H1 (cell line): Measurements from ENCODE around the gene C16orf89. TPM values are rescaled to one million over a fixed set of nuclear protein-coding genes. Genes with fewer than 3 reads are reported as not detected.

ENCODE experiments used
- CTCF ChIA-PET: fragments of 300-600 bp; sonication (Branson Sonifier 250); formaldehyde crosslinking; loops from one replicate; lab custom pipeline; 2021; ENCODE audit not compliant: partially characterized antibody; lab: Charles Lee
- POLR2A ChIA-PET: fragments of 300-600 bp; sonication (Branson Sonifier 250); formaldehyde crosslinking; loops from one replicate; lab custom pipeline; 2021; ENCODE audit warnings: inconsistent platforms; ENCODE audit not compliant: partially characterized antibody; lab: Charles Lee
- DNase-seq, 2 experiments: peaks; one replicate each; pipeline versions ENCODE4 v3.0.0 to v3.0.0-alpha.2; 2010 to 2022; ENCODE audit warnings: low spot score in 2 of 2, low read depth in 1 of 2, mixed read lengths in 1 of 2
- FAIRE-seq: peaks from 2 replicates; lab custom pipeline; 2011; peaks lifted over from hg19 to GRCh38; lab: Jason Lieb, UNC
- H2AFZ ChIP-seq: 2 replicates; pipeline ENCODE4 v1.8.1; 2012; ENCODE audit warnings: low read length, inconsistent platforms
- H2AK5ac ChIP-seq: 2 replicates; pipeline ENCODE4 v1.6.1; 2013; ENCODE audit warnings: low read depth, low read length
- H2BK120ac ChIP-seq: replicated peaks from 2 replicates; pipeline ENCODE3; 2013; ENCODE audit warnings: low read depth, low read length, inconsistent platforms
- H2BK12ac ChIP-seq: 2 replicates; pipeline ENCODE4 v1.6.1; 2013; ENCODE audit warnings: low read depth, low read length
- H2BK15ac ChIP-seq: 2 replicates; pipeline ENCODE4 v1.6.1; 2013; ENCODE audit warnings: low read length
- H2BK20ac ChIP-seq: 2 replicates; pipeline ENCODE4 v1.6.1; 2013; ENCODE audit warnings: low read length
- H2BK5ac ChIP-seq: 2 replicates; pipeline ENCODE4 v1.6.1; 2013; ENCODE audit warnings: low read depth, low read length
- H3K14ac ChIP-seq: 2 replicates; pipeline ENCODE4 v1.6.1; 2013; ENCODE audit warnings: inconsistent platforms; ENCODE audit not compliant: insufficient read length
- H3K18ac ChIP-seq: 2 replicates; pipeline ENCODE4 v1.6.1; 2013; ENCODE audit warnings: low read length; ENCODE audit errors: extremely low read depth
- H3K23ac ChIP-seq: 2 replicates; pipeline ENCODE4 v1.6.1; 2013; ENCODE audit warnings: inconsistent platforms; ENCODE audit not compliant: insufficient read length
- H3K23me2 ChIP-seq: 2 replicates; pipeline ENCODE4 v1.6.1; 2013; ENCODE audit warnings: low read depth, low read length
- H3K27ac ChIP-seq: 2 replicates; pipeline ENCODE4 v1.6.1; 2011; ENCODE audit warnings: low read depth, low read length, inconsistent platforms
- H3K27me3 ChIP-seq, 4 experiments: replicated peaks in 1 of 4; 1 replicate in 1 of 4; 2 replicates in 3 of 4; pipeline versions ENCODE4 v1.6.1 to v1.8.1; 2011 to 2013; ENCODE audit warnings: low read length in 3 of 4, mild to moderate bottlenecking in 3 of 4, inconsistent platforms in 2 of 4, mixed read lengths in 2 of 4, moderate library complexity in 1 of 4; ENCODE audit not compliant: control insufficient read depth in 3 of 4, insufficient read depth in 3 of 4; ENCODE audit errors: extremely low read depth in 1 of 4
- H3K36me3 ChIP-seq, 4 experiments: 2 replicates each; pipeline versions ENCODE4 v1.6.1 to v1.8.1; 2011 to 2013; ENCODE audit warnings: mild to moderate bottlenecking in 4 of 4, low read length in 3 of 4, moderate library complexity in 2 of 4, control low read depth in 1 of 4, inconsistent platforms in 1 of 4; ENCODE audit not compliant: insufficient read depth in 4 of 4, control insufficient read depth in 2 of 4
- H3K4ac ChIP-seq: replicated peaks from 2 replicates; pipeline ENCODE3; 2013; ENCODE audit warnings: low read length, low read depth, mixed read lengths, inconsistent platforms; ENCODE audit not compliant: insufficient read length
- H3K4me1 ChIP-seq, 4 experiments: replicated peaks in 1 of 4; 1 replicate in 1 of 4; 2 replicates in 3 of 4; pipeline versions ENCODE4 v1.6.1 to v1.8.1; 2011 to 2013; ENCODE audit warnings: low read length in 3 of 4, inconsistent platforms in 2 of 4, mixed read lengths in 1 of 4; ENCODE audit not compliant: insufficient read depth in 4 of 4, control insufficient read depth in 3 of 4
- H3K4me2 ChIP-seq, 2 experiments: 2 replicates each; pipeline versions ENCODE4 v1.6.1 to v1.8.1; 2011 to 2013; ENCODE audit warnings: low read depth in 2 of 2, low read length in 2 of 2, control low read depth in 1 of 2, inconsistent platforms in 1 of 2, mild to moderate bottlenecking in 1 of 2; ENCODE audit not compliant: insufficient read depth in 1 of 2
- H3K4me3 ChIP-seq, 4 experiments: fragments of 200-600, 300-600 bp in 1 of 4; sonication (generic), shearing (Covaris generic), sonication (Bioruptor Twin) in 1 of 4; 2 replicates each; pipeline versions ENCODE4 v1.5.1 to v1.8.1; 2011 to 2016; ENCODE audit warnings: low read length in 4 of 4, low read depth in 3 of 4, control low read depth in 2 of 4, inconsistent platforms in 2 of 4, mild to moderate bottlenecking in 2 of 4, mixed read lengths in 1 of 4, moderate library complexity in 1 of 4; ENCODE audit not compliant: insufficient read depth in 2 of 4; ENCODE audit errors: extremely low read depth in 1 of 4
- H3K56ac ChIP-seq: replicated peaks from 2 replicates; pipeline ENCODE3; 2013; ENCODE audit warnings: low read depth, mild to moderate bottlenecking, mixed read lengths, low read length, inconsistent platforms; ENCODE audit not compliant: insufficient read length
- H3K79me1 ChIP-seq: 2 replicates; pipeline ENCODE4 v1.6.1; 2013; ENCODE audit warnings: low read depth, low read length, control low read depth
- H3K79me2 ChIP-seq, 2 experiments: 2 replicates each; pipeline versions ENCODE4 v1.6.1 to v1.8.1; 2012 to 2013; ENCODE audit warnings: low read length in 2 of 2, mild to moderate bottlenecking in 2 of 2, inconsistent platforms in 1 of 2; ENCODE audit not compliant: insufficient read depth in 2 of 2, control insufficient read depth in 1 of 2
- H3K9ac ChIP-seq, 4 experiments: replicated peaks in 1 of 4; 1 replicate in 1 of 4; 2 replicates in 3 of 4; pipeline versions ENCODE4 v1.6.1 to v1.8.1; 2011 to 2013; ENCODE audit warnings: low read depth in 3 of 4, low read length in 3 of 4, control low read depth in 2 of 4, mild to moderate bottlenecking in 2 of 4, moderate library complexity in 2 of 4, inconsistent platforms in 1 of 4; ENCODE audit errors: extremely low read depth in 1 of 4
- H3K9me3 ChIP-seq, 2 experiments: 2 replicates each; pipeline versions ENCODE4 v1.6.1 to v1.8.1; 2012 to 2013; ENCODE audit warnings: mild to moderate bottlenecking in 2 of 2, moderate library complexity in 2 of 2, control low read depth in 1 of 2, inconsistent platforms in 1 of 2, low read depth in 1 of 2, low read length in 1 of 2, mixed read lengths in 1 of 2; ENCODE audit not compliant: insufficient read depth in 2 of 2
- H4K20me1 ChIP-seq, 2 experiments: replicated peaks in 1 of 2; 2 replicates each; pipeline versions ENCODE3 to v1.8.1; 2011 to 2013; ENCODE audit warnings: inconsistent platforms in 2 of 2, low read length in 2 of 2, mild to moderate bottlenecking in 1 of 2; ENCODE audit not compliant: insufficient read depth in 2 of 2, control insufficient read depth in 1 of 2
- H4K5ac ChIP-seq: 2 replicates; pipeline ENCODE4 v1.6.1; 2013; ENCODE audit warnings: low read length, low read depth, mixed read lengths, inconsistent platforms; ENCODE audit not compliant: insufficient read length
- H4K8ac ChIP-seq: 2 replicates; pipeline ENCODE4 v1.8.0; 2013; ENCODE audit warnings: mild to moderate bottlenecking, moderate library complexity, low read length, inconsistent platforms; ENCODE audit not compliant: insufficient read depth; ENCODE audit errors: extremely low read depth
- H4K91ac ChIP-seq: replicated peaks from 2 replicates; pipeline ENCODE3; 2013; ENCODE audit warnings: low read length, mixed read lengths, inconsistent platforms; ENCODE audit not compliant: insufficient read length
- BACH1 ChIP-seq: IDR thresholded peaks from 2 replicates; pipeline ENCODE4 v1.6.1; 2012; ENCODE audit warnings: low read length, improper control_type of control experiment
- BRCA1 ChIP-seq: IDR thresholded peaks from 2 replicates; pipeline ENCODE4 v1.6.1; 2012; ENCODE audit warnings: low read depth, low read length, improper control_type of control experiment
- CBX5 ChIP-seq: fragments of 300-800, 300-1000 bp; sonication (generic); IDR thresholded peaks from 2 replicates; pipeline ENCODE4 v1.7.1; 2016; ENCODE audit warnings: antibody characterized with exemption, low read length, low read depth
- CEBPB ChIP-seq: IDR thresholded peaks from 2 replicates; pipeline ENCODE4 v1.6.1; 2012; ENCODE audit warnings: low read depth, low read length
- GABPA ChIP-seq: IDR thresholded peaks from 2 replicates; pipeline ENCODE4 v1.6.1; 2011; ENCODE audit warnings: mild to moderate bottlenecking, low read length, moderate library complexity, borderline replicate concordance; ENCODE audit not compliant: insufficient read depth
- RBBP5 ChIP-seq: IDR thresholded peaks from 2 replicates; pipeline ENCODE4 v1.7.1; 2012; ENCODE audit warnings: low read depth, mild to moderate bottlenecking, inconsistent platforms, low read length, moderate library complexity, borderline replicate concordance
- RFX5 ChIP-seq: IDR thresholded peaks from 2 replicates; pipeline ENCODE4 v1.6.1; 2011; ENCODE audit warnings: low read depth, low read length, improper control_type of control experiment, borderline replicate concordance
- RNF2 ChIP-seq: fragments of 200-900, 300-1000 bp; sonication (generic); IDR thresholded peaks from 2 replicates; pipeline ENCODE4 v1.7.1; 2016; ENCODE audit warnings: borderline replicate concordance, low read depth, mild to moderate bottlenecking, antibody characterized with exemption, low read length; ENCODE audit not compliant: poor library complexity, severe bottlenecking; ENCODE audit errors: missing control alignments
- RXRA ChIP-seq: IDR thresholded peaks from 2 replicates; pipeline ENCODE4 v1.6.1; 2011; ENCODE audit warnings: low read depth, mild to moderate bottlenecking, low read length, moderate library complexity; ENCODE audit not compliant: insufficient read depth
- SAP30 ChIP-seq: fragments of 300-600 bp; sonication (generic); IDR thresholded peaks from 2 replicates; pipeline ENCODE4 v1.7.1; 2012; ENCODE audit warnings: low read length, moderate library complexity, mild to moderate bottlenecking, inconsistent platforms; ENCODE audit not compliant: insufficient read depth, insufficient replicate concordance
- ZNF274 ChIP-seq: IDR thresholded peaks from 2 replicates; pipeline ENCODE4 v1.7.0; 2012; ENCODE audit warnings: low read length, borderline replicate concordance; ENCODE audit errors: extremely low read depth
- WGBS, 2 experiments: shearing (Covaris generic) in 1 of 2; methylation state at CpG; one replicate each; pipeline versions ENCODE4 v1.1.6 to v1.1.7; 2013 to 2015; ENCODE audit warnings: low lambda C conversion rate in 2 of 2, mixed read lengths in 2 of 2, inconsistent platforms in 1 of 2, low coverage in 1 of 2, missing lambda C conversion rate in 1 of 2; ENCODE audit not compliant: insufficient replicate concordance in 2 of 2, insufficient coverage in 1 of 2, insufficient read length in 1 of 2; ENCODE audit errors: extremely low coverage in 1 of 2, missing lambda C conversion rate in 1 of 2; 5-methylcytosine and 5-hydroxymethylcytosine counted together
- polyA plus RNA-seq, 7 experiments: library from polyadenylated mRNA; depleted of rRNA in 3 of 7; stranded (reverse) in 5 of 7; unstranded in 2 of 7; fragments of >200 nt in 5 of 7; fragments of 200-250 nt in 2 of 7; gene quantifications; 1 replicate in 5 of 7; 2 replicates in 1 of 7; 4 replicates in 1 of 7; pipeline versions ENCODE4 v1.2.1 to v1.2.3, GENCODE V29; 2011 to 2013; ENCODE audit warnings: missing spikeins in 2 of 7, mixed read lengths in 2 of 7
- total RNA-seq: library from RNA; stranded (reverse); fragmentation: NEBNext Ultra II Directional; extraction: Animal tissue kit (Norgen Biotek cat#: 25700); gene quantifications from 2 replicates; pipeline ENCODE4 v1.2.1, GENCODE V29; 2021
- TF ChIP-seq, protein P1 (sequence below): IDR thresholded peaks from 2 replicates; pipeline ENCODE4 v1.6.1; 2012; ENCODE audit warnings: low read length, inconsistent platforms

The C16orf89 gene
- total and polyA plus RNA-seq, 2 of the 8 experiments (the other 6 are each of a cell fraction or from before 2014, with no cell fraction given) = 6.7 to 9.9 TPM

DNA sequence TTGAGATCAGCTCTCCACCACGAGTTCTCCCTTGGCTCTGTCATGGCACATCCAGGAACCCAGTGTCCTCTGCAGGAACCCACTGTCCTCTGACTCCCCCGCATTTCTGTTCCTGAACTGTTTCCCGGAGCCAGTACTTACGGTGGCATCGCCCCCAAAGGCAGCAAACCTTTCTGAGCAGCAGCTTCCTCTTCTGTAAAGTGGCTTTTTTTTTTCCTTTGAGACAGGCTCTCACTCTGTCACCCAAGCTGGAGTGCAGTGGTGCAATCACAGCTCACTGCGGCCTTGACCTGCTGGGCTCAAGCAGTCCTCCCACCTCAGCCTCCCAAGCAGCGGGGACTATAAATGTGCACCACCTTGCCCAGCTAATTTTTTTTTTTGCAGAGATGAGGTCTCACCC is 64.2 kb downstream of the C16orf89 start:
- Histone ChIP-seq H3K23ac (no peak overlapping the region), H4K91ac (no peak overlapping the region), H3K18ac (no peak overlapping the region), H3K27me3 (no peaks in the 10 kb centered on the region), H2BK5ac (no peak overlapping the region), H3K56ac (no peak overlapping the region), H3K79me1 (no peaks in the 10 kb centered on the region; the same call in 1 of the 2 replicates), H3K23me2 (no peaks in the 10 kb centered on the region), H3K9me3 (no peaks in the 10 kb centered on the region), H3K4ac (no peak overlapping the region), H2BK15ac (no peak overlapping the region), H2BK20ac (no peak overlapping the region), H2AK5ac (no peak overlapping the region), H3K4me2 (no peak overlapping the region), H3K9ac (no peak overlapping the region), H3K36me3 (no peaks in the 10 kb centered on the region), H3K14ac (no peak overlapping the region), H4K8ac (no peak overlapping the region), H2BK120ac (no peak overlapping the region), H3K27ac (no peak overlapping the region), H3K4me1 (no peaks in the 10 kb centered on the region), H3K79me2 (no peaks in the 10 kb centered on the region), H4K20me1 (no peaks in the 10 kb centered on the region), H4K5ac (no peak overlapping the region), H3K4me3 (no peak overlapping the region), H2AFZ (no peak overlapping the region), H2BK12ac (no peak overlapping the region)
- no peak for DNase-seq
- ChIA-PET CTCF (interaction anchor here (1.2 to 1.7 kb wide), 3 partner anchors 19 to 24 kb away, joined by 3 to 5 read pairs (median 3); no protein-coding TSS in a partner anchor), POLR2A (interaction anchor here (0.9 to 1.6 kb wide), 4 partner anchors 10 to 74 kb away, joined by 3 to 5 read pairs (median 3); no protein-coding TSS in a partner anchor)
- FAIRE-seq = no peak
- WGBS, 2 experiments = 88% methylated on average over 7 of the region's 7 CpGs; no CpG with 5 or more reads in 1 of the 2 experiments
- TF ChIP-seq GABPA (no peak), BRCA1 (no peak), BACH1 (no peak), RFX5 (no peak), RNF2 (no peak), ZNF274 (no peak), SAP30 (no peak), RBBP5 (no peak), RXRA (no peak), CEBPB (no peak), CBX5 (no peak)
- TF ChIP-seq, protein P1, sequence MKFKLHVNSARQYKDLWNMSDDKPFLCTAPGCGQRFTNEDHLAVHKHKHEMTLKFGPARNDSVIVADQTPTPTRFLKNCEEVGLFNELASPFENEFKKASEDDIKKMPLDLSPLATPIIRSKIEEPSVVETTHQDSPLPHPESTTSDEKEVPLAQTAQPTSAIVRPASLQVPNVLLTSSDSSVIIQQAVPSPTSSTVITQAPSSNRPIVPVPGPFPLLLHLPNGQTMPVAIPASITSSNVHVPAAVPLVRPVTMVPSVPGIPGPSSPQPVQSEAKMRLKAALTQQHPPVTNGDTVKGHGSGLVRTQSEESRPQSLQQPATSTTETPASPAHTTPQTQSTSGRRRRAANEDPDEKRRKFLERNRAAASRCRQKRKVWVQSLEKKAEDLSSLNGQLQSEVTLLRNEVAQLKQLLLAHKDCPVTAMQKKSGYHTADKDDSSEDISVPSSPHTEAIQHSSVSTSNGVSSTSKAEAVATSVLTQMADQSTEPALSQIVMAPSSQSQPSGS = no peak
